Suprapubic skin (tissue), 4 donors: ENCODE measurements around the gene CCR5. TPM values are rescaled to one million over a fixed set of nuclear protein-coding genes. Genes with fewer than 3 reads are reported as not detected.

ENCODE experiments used
- DNase-seq, 2 donors: peaks; one replicate each; pipeline ENCODE4 v3.0.0-alpha.2; 2019; ENCODE audit warnings: low spot score in 2 of 2
- H3K27ac ChIP-seq: fragments of 200-600 bp; sonication (generic); one replicate; pipeline ENCODE4 v1.5.1; 2019
- H3K27me3 ChIP-seq: fragments of 200-600 bp; sonication (generic); one replicate; pipeline ENCODE4 v1.5.1; 2019
- H3K36me3 ChIP-seq: fragments of 200-600 bp; sonication (generic); one replicate; pipeline ENCODE4 v1.5.1; 2019
- H3K4me1 ChIP-seq: fragments of 200-600 bp; sonication (generic); one replicate; pipeline ENCODE4 v1.5.1; 2019
- H3K4me3 ChIP-seq: fragments of 200-600 bp; sonication (generic); one replicate; pipeline ENCODE4 v1.5.1; 2019; ENCODE audit warnings: mild to moderate bottlenecking
- H3K9me3 ChIP-seq: fragments of 200-600 bp; sonication (generic); one replicate; pipeline ENCODE4 v1.5.1; 2019
- CTCF ChIP-seq, 2 donors: fragments of 200-600 bp in 1 of 2; fragments of 450-650 bp in 1 of 2; sonication (generic) in 1 of 2; IDR thresholded peaks; one replicate each; pipeline ENCODE4 v1.5.1; 2016 to 2019; ENCODE audit warnings: antibody characterized with exemption in 2 of 2, mild to moderate bottlenecking in 1 of 2, moderate library complexity in 1 of 2
- EP300 ChIP-seq: sonication (generic); formaldehyde crosslinking; IDR thresholded peaks from one replicate; pipeline ENCODE4 v1.6.1; 2017; ENCODE audit warnings: antibody characterized with exemption
- POLR2A ChIP-seq, 2 donors: fragments of 450-650 bp; IDR thresholded peaks; one replicate each; pipeline ENCODE4 v1.6.1; 2017; ENCODE audit warnings: antibody characterized with exemption in 2 of 2, mild to moderate bottlenecking in 2 of 2, moderate library complexity in 2 of 2
- POLR2AphosphoS5 ChIP-seq, 3 donors: sonication (generic); formaldehyde crosslinking; IDR thresholded peaks; one replicate each; pipeline ENCODE4 v1.6.1; 2017; ENCODE audit warnings: antibody characterized with exemption in 3 of 3
- WGBS: methylation state at CpG from one replicate; pipeline ENCODE4 v1.1.5; 2018; 5-methylcytosine and 5-hydroxymethylcytosine counted together
- total RNA-seq, 4 donors: library from RNA; depleted of rRNA; stranded (reverse); fragments of >200 nt; gene quantifications; one replicate each; pipeline ENCODE4 v1.1.0, GENCODE V29; 2016

The CCR5 gene
- total RNA-seq, 4 donors from 2014 or later: 0.34 to 1.3 TPM; not detected in 2

- 92% methylated on average over 2 of the region's 2 CpGs for WGBS
- Histone ChIP-seq H3K36me3 (no peaks in the 10 kb centered on the region), H3K9me3 (no peaks in the 10 kb centered on the region), H3K4me1 (peaks cover 5% of the 10 kb centered on the region), H3K27me3 (no peaks in the 10 kb centered on the region), H3K27ac (no peak overlapping the region), H3K4me3 (no peak overlapping the region)
- no peak for DNase-seq
- no peak for TF ChIP-seq CTCF (IDR thresholded peaks at IDR 0.05)
- no peak for TF ChIP-seq POLR2A (IDR thresholded peaks at IDR 0.05)
- no peak for TF ChIP-seq POLR2AphosphoS5 (IDR thresholded peaks at IDR 0.05)
- no peak for TF ChIP-seq EP300
These were observed 40.5 kb downstream of the CCR5 start for GRCh38 chr3:46411271-46411670.

GRCh38 chr3:46412786-46413298 lies 42.1 kb downstream of the CCR5 start:
- Histone ChIP-seq H3K27ac (no peak overlapping the region), H3K27me3 (no peaks in the 10 kb centered on the region), H3K4me1 (peaks cover 2% of the 10 kb centered on the region), H3K4me3 (no peak overlapping the region), H3K9me3 (no peaks in the 10 kb centered on the region), H3K36me3 (no peaks in the 10 kb centered on the region)
- WGBS: 67% methylated on average over 3 of the region's 3 CpGs
- TF ChIP-seq EP300 (no peak), POLR2A (IDR thresholded peaks at IDR 0.05) (no peak), CTCF (IDR thresholded peaks at IDR 0.05) (no peak), POLR2AphosphoS5 (IDR thresholded peaks at IDR 0.05) (no peak)
- DNase-seq: no peak

- H3K27me3 ChIP-seq: no peaks in the 10 kb centered on the region
- no peaks in the 10 kb centered on the region for H3K4me1 ChIP-seq
- H3K36me3 ChIP-seq: no peaks in the 10 kb centered on the region
- no peak overlapping the region for H3K27ac ChIP-seq
- no peak for DNase-seq
- WGBS: 69% methylated on average over 5 of the region's 5 CpGs
- no peaks in the 10 kb centered on the region for H3K9me3 ChIP-seq
- TF ChIP-seq EP300 (no peak), POLR2AphosphoS5 (IDR thresholded peaks at IDR 0.05) (no peak), CTCF (IDR thresholded peaks at IDR 0.05) (no peak), POLR2A (IDR thresholded peaks at IDR 0.05) (no peak)
- H3K4me3 ChIP-seq: no peak overlapping the region
These were observed 43.2 kb downstream of the CCR5 start for GRCh38 chr3:46413951-46414350.

- Histone ChIP-seq H3K36me3 (no peaks in the 10 kb centered on the region), H3K4me1 (no peaks in the 10 kb centered on the region), H3K27me3 (no peaks in the 10 kb centered on the region), H3K4me3 (no peak overlapping the region), H3K9me3 (no peaks in the 10 kb centered on the region), H3K27ac (no peak overlapping the region)
- WGBS: 75% methylated on average over 4 of the region's 4 CpGs
- TF ChIP-seq POLR2AphosphoS5 (IDR thresholded peaks at IDR 0.05): no peak
- TF ChIP-seq CTCF (IDR thresholded peaks at IDR 0.05): no peak
- TF ChIP-seq EP300: no peak
- no peak for TF ChIP-seq POLR2A (IDR thresholded peaks at IDR 0.05)
- no peak for DNase-seq
These were observed 44.0 kb downstream of the CCR5 start for GRCh38 chr3:46414739-46415138.

GRCh38 chr3:46416125-46416810 lies 45.5 kb downstream of the CCR5 start:
- Histone ChIP-seq H3K4me1 (no peaks in the 10 kb centered on the region), H3K9me3 (no peaks in the 10 kb centered on the region), H3K36me3 (no peaks in the 10 kb centered on the region), H3K27ac (no peak overlapping the region), H3K4me3 (no peak overlapping the region), H3K27me3 (no peaks in the 10 kb centered on the region)
- 57% methylated on average over 10 of the region's 10 CpGs for WGBS
- TF ChIP-seq POLR2AphosphoS5 (IDR thresholded peaks at IDR 0.05) (no peak), EP300 (no peak), POLR2A (IDR thresholded peaks at IDR 0.05) (no peak), CTCF (IDR thresholded peaks at IDR 0.05) (no peak)
- DNase-seq: no peak
